ENCODE measurements around the gene UPF1.

- TF ChIP-seq CTCF (conservative IDR thresholded peaks at IDR 0.05 in 1 of 2, IDR thresholded peaks at IDR 0.05 in 1 of 2; ENCODE audit: extremely low read depth in 1 of 2, insufficient read depth in 1 of 2, low read depth in 1 of 2, low read length in 2 of 2) (no peak), EZH2 (IDR thresholded peaks at IDR 0.05; ENCODE audit: borderline replicate concordance, low read length) (no peak)
Observed at GRCh38 chr19:18912933-18913332, 81.2 kb downstream of the UPF1 start.
